Prostate gland (tissue), 2 donors: ENCODE results near the gene COL23A1. TPM values are rescaled to one million over a fixed set of nuclear protein-coding genes. Genes with fewer than 3 reads are reported as not detected.
A peak's percentile ranks its signal among the peaks of the same experiment; 100 is the strongest.
"Not testable (repeated sequence)": the region's sequence is repeated elsewhere in the genome, so short reads cannot be mapped to it uniquely, and the experiment has no call there.

Source experiments
- DNase-seq: peaks from one replicate; pipeline ENCODE4 v3.0.0-alpha.2; 2019; ENCODE audit warnings: low spot score
- H3K27ac ChIP-seq, 2 donors: fragments of 200-600 bp; sonication (generic); 2 replicates each; pipeline ENCODE4 v1.5.1; 2017 to 2019
- H3K27me3 ChIP-seq: fragments of 200-600 bp; sonication (generic); replicated peaks from 2 replicates; pipeline ENCODE4 v1.5.1; 2019; ENCODE audit not compliant: insufficient read depth
- H3K36me3 ChIP-seq, 2 donors: fragments of 200-600 bp; sonication (generic); 1 replicate in 1 of 2; 2 replicates in 1 of 2; pipeline versions ENCODE4 v1.5.1 to v1.8.1; 2017 to 2019
- H3K4me1 ChIP-seq: fragments of 200-600 bp; sonication (generic); replicated peaks from 2 replicates; pipeline ENCODE4 v1.5.1; 2019
- H3K4me3 ChIP-seq, 2 donors: fragments of 200-600 bp; sonication (generic); 2 replicates each; pipeline ENCODE4 v1.5.1; 2017 to 2019
- H3K9me3 ChIP-seq: fragments of 200-600 bp; sonication (generic); 2 replicates; pipeline ENCODE4 v1.5.1; 2017
- CTCF ChIP-seq, 4 experiments: fragments of 200-600 bp in 2 of 4; fragments of 450-650 bp in 2 of 4; sonication (generic) in 2 of 4; IDR thresholded peaks; 1 replicate in 3 of 4; 2 replicates in 1 of 4; pipeline ENCODE4 v1.5.1; 2016 to 2019; ENCODE audit warnings: antibody characterized with exemption in 4 of 4, mild to moderate bottlenecking in 2 of 4, moderate library complexity in 2 of 4
- POLR2A ChIP-seq: fragments of 450-650 bp; IDR thresholded peaks from one replicate; pipeline ENCODE4 v1.6.1; 2016; ENCODE audit warnings: antibody characterized with exemption, mild to moderate bottlenecking
- POLR2AphosphoS5 ChIP-seq: sonication (generic); formaldehyde crosslinking; IDR thresholded peaks from one replicate; pipeline ENCODE4 v1.6.1; 2017; ENCODE audit warnings: antibody characterized with exemption
- WGBS: methylation state at CpG from one replicate; pipeline ENCODE4 v1.1.5; 2018; 5-methylcytosine and 5-hydroxymethylcytosine counted together
- intact Hi-C: fragments of 100-400 bp; cut with DNase I; formaldehyde crosslinking; loops from one replicate; pipeline ENCODE4 v1.14.2; 2022
- total RNA-seq, 2 donors: library from RNA; depleted of rRNA; stranded (reverse); fragments of >200 nt; gene quantifications; one replicate each; pipeline ENCODE4 v1.1.0, GENCODE V29; 2016

COL23A1 gene
- total RNA-seq, 2 donors from 2014 or later = 2.7 to 6.1 TPM

GRCh38 chr5:178488696-178489095 is 101.5 kb downstream of the COL23A1 start:
- intact Hi-C loops = no loop called here
- TF ChIP-seq POLR2A = no peak
- no peak for TF ChIP-seq CTCF (IDR thresholded peaks at IDR 0.05)
- TF ChIP-seq POLR2AphosphoS5 = no peak
- H3K9me3 ChIP-seq = no peaks in the 10 kb centered on the region
- no peaks in the 10 kb centered on the region for H3K27me3 ChIP-seq
- H3K27ac ChIP-seq = peak overlapping the region in 1 of 2 donors; percentile 73
- no peak for DNase-seq
- WGBS = 66% methylated on average over 8 of the region's 8 CpGs
- peaks cover 5% of the 10 kb centered on the region for H3K4me1 ChIP-seq
- H3K4me3 ChIP-seq = no peak overlapping the region
- H3K36me3 ChIP-seq = no peaks in the 10 kb centered on the region

- H3K4me3 ChIP-seq = no peak overlapping the region
- H3K27ac ChIP-seq = no peak overlapping the region
- no peaks in the 10 kb centered on the region for H3K9me3 ChIP-seq
- TF ChIP-seq POLR2AphosphoS5 (no peak), POLR2A (no peak), CTCF (IDR thresholded peaks at IDR 0.05) (no peak)
- peaks cover 5% of the 10 kb centered on the region for H3K4me1 ChIP-seq
- intact Hi-C loops = no loop called here
- DNase-seq = no peak
- no peaks in the 10 kb centered on the region for H3K27me3 ChIP-seq
- 81% methylated on average over 9 of the region's 9 CpGs for WGBS
- no peaks in the 10 kb centered on the region for H3K36me3 ChIP-seq
These were observed 102.1 kb downstream of the COL23A1 start for GRCh38 chr5:178487911-178488600.

- H3K9me3 ChIP-seq, H3K27ac ChIP-seq, H3K4me1 ChIP-seq, intact Hi-C loops, H3K27me3 ChIP-seq, H3K36me3 ChIP-seq, DNase-seq, H3K4me3 ChIP-seq: not testable (repeated sequence)
- 91% methylated on average over 10 of the region's 10 CpGs for WGBS
These were observed 103.2 kb downstream of the COL23A1 start for GRCh38 chr5:178486878-178487512.

- H3K9me3 ChIP-seq = no peaks in the 10 kb centered on the region
- peaks cover 5% of the 10 kb centered on the region for H3K4me1 ChIP-seq
- peak overlapping the region in 1 of 2 donors; percentile 27 for H3K27ac ChIP-seq
- H3K4me3 ChIP-seq = no peak overlapping the region
- TF ChIP-seq CTCF (IDR thresholded peaks at IDR 0.05) = no peak
- TF ChIP-seq POLR2AphosphoS5 = no peak
- no peak for TF ChIP-seq POLR2A
- WGBS = 74% methylated on average over 17 of the region's 17 CpGs
- no peaks in the 10 kb centered on the region for H3K27me3 ChIP-seq
- intact Hi-C loops = no loop called here
- H3K36me3 ChIP-seq = no peaks in the 10 kb centered on the region
- no peak for DNase-seq
These were observed 104.0 kb downstream of the COL23A1 start for GRCh38 chr5:178486239-178486641.

GRCh38 chr5:178483620-178484019 is 106.6 kb downstream of the COL23A1 start:
- Histone ChIP-seq H3K36me3 (no peaks in the 10 kb centered on the region), H3K27me3 (no peaks in the 10 kb centered on the region), H3K27ac (no peak overlapping the region), H3K4me1 (peaks cover under 1% of the 10 kb centered on the region), H3K9me3 (no peaks in the 10 kb centered on the region), H3K4me3 (no peak overlapping the region)
- WGBS = 42% methylated on average over 9 of the region's 9 CpGs
- no peak for DNase-seq
- intact Hi-C loops = no loop called here
- no peak for TF ChIP-seq POLR2AphosphoS5
- TF ChIP-seq POLR2A = no peak
- TF ChIP-seq CTCF (IDR thresholded peaks at IDR 0.05) = no peak
